GM15510 (cell line): Measurements from ENCODE around the gene RFX2.

ENCODE experiments used
- POLR2A ChIP-seq: IDR thresholded peaks from 3 replicates; pipeline ENCODE4 v1.6.1; 2011; ENCODE audit warnings: borderline replicate concordance; ENCODE audit not compliant: insufficient read length; ENCODE audit errors: extremely low read depth

Gene RFX2

GRCh38 chr19:6059396-6059947 lies 50.8 kb downstream of the RFX2 start:
- TF ChIP-seq POLR2A: no peak

DNA sequence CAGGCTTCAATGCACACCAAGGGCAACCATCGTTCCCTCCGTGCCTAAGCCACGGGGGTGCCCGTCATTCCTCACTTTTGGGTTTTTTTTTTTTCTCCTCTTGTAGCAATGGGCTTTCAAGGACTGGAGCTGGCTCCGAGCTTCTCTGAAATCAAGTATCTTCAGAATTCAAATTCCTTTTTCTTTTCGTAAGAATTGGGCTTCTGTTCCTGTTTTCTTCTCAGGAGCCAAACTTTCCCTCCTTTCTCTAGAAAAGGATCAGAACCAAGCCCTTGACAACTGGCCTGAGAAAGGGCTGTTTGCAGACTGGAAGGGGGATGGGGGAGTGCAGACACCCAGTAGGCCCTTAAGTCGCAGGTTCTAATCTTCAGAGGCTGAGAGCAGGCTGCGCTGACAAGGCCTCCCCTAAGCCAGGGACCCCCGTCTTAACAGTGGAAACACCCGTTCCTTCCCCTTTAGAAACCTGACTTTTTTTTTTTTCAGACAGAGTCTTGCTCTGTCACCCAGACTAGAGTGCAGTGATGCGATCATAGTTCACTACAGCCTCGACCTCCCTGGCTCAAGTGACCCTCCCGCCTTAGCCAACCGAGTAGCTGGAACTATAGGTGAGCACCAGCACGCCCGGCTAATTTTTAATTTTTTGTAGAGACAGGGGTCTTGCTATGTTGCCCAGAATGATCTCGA lies 51.6 kb downstream of the RFX2 start:
- no peak for TF ChIP-seq POLR2A

- no peak for TF ChIP-seq POLR2A
These were observed 52.4 kb downstream of the RFX2 start for GRCh38 chr19:6057651-6058517.

GRCh38 chr19:6056801-6057650 lies 53.3 kb downstream of the RFX2 start:
- no peak for TF ChIP-seq POLR2A

- no peak for TF ChIP-seq POLR2A
These were observed 54.0 kb downstream of the RFX2 start for GRCh38 chr19:6056282-6056741.

DNA sequence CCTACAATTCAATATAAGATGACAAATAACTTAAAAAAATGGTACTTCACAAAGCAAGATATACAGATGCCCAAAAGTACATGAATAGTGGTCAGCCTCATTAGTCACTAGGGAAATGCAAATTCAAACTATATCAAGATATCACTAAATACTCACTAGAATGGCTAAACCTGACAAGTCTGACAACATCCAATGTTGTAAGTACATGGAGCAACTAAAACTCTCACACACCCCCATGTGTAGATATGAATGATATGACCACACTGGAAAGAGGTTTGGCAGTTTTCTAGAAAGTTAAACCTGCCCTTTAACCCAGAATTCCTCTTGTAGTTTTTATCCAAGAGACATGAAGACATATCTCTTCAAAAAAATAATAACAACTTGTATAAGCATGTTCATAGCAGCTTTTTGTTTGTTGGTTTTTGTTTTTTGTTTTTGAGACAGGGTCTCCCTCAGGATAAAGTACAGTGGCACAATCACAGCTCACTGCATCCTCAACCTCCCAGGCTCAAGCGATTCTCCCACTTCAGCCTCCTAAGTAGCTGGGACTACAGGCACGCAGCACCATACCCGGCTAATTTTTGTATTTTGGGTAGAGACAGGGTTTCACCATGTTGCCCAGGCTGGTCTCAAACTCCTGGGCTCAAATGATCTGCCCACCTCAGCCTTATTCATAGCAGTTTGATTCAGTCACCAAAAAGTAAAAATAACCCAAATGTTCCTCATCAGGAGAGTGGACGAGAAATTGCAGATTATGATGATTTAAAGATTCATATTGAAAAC lies 55.1 kb downstream of the RFX2 start:
- TF ChIP-seq POLR2A: no peak

GRCh38 chr19:6048793-6049405 lies 61.4 kb downstream of the RFX2 start:
- no peak for TF ChIP-seq POLR2A

GRCh38 chr19:6048348-6048747 lies 62.0 kb downstream of the RFX2 start:
- TF ChIP-seq POLR2A: no peak

DNA sequence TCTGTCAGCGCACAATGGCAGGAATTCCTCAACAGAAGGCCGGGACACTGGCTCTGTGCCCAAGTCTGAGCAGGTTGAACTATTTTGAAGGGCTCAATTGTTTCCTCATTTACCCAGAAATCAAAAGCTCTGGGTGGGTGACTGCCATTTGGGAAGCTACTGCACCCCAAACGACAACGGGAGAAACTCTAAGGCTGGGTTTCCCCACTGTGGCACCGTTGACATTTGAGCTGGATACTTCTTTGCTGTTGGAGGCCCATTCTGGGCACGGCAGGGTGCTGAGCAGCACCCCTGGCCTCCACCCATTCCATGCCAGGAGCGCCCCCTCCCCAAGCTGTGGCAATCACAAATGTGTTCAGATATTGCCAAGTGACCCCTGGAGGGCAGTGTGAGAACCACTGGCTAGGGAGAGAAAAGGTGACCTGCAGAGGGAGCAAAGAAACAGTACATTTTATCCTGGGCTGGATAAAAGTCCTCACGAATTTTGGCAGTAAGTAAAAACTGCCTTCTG lies 62.5 kb downstream of the RFX2 start:
- no peak for TF ChIP-seq POLR2A

DNA sequence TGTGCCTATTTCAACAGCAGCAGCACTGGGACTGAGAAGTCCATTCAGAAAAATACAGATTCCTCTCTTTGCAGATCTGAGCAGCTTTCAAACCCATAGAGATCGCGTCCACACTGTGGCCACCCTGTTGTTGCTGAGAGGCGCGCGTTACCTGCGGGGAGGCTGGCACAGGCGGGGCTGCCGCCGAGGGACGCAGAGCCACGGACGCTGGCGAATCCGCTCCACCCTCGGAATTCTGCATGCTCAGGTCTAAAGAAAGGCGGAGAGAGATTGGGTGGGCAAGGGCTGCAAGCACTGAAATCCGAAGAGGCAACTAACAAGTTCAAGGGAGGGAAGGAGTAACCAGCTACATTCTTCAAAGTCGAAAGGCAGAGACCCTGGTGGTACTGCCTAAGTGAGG lies 63.0 kb downstream of the RFX2 start:
- TF ChIP-seq POLR2A: no peak

DNA sequence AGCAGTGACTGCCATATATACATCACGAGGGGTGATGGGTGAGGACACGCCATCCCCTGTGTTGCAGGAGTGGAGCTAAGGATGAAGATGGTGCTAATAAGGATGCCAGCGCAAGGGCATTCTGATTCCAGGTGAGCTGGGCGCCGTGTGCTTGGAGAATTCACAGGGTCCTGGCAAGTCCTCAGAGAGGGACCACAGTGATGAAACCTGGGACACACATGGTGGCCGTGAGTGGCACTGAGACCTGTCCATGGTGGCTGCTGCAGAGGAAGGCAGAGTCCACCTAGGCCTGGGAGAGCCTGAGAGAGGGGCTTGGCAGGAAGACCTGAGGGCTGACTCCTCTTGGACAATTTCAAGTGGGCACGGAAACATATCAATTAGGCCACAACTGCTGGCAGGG lies 65.2 kb downstream of the RFX2 start:
- no peak for TF ChIP-seq POLR2A

DNA sequence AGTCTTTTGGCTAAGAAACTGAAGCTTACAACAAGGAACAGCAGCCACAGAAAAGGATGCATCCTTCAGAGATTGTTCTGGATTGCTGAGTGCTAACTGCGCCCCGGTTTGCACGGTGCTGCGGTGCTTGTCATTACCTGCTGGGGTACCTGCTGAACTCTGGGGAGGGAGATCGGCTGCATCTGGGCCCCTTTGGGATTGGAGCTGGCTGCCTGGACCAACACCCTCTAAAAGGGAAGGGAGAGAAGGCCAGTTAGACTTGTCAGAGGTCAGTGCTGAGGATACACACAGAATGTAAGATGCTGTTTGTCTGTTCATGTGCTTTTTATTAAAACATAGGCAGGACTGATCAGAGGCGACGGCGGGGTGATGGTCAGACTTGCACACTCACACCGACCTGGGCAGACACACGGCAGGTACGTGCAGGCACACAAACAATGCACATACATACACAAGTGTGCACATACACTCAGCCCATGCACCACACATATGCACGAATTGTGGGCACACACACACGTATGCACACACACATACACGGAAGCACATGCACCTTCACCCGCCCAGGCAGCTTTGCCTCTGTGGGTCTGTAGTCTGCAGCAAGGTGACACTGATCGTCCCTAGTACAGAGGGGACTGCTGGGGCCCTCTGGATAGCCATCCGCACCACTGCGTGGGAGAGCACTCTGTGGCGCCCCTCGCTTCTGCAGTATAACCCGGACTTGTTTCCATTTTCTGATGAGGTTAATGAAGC lies 66.1 kb downstream of the RFX2 start:
- TF ChIP-seq POLR2A: no peak
